GM10847 (cell line): ENCODE data around the gene NHSL2.

ENCODE experiments used
- POLR2A ChIP-seq: IDR thresholded peaks from 2 replicates; pipeline ENCODE4 v1.6.1; 2011; ENCODE audit not compliant: insufficient read length; ENCODE audit errors: extremely low read depth

The NHSL2 gene

DNA sequence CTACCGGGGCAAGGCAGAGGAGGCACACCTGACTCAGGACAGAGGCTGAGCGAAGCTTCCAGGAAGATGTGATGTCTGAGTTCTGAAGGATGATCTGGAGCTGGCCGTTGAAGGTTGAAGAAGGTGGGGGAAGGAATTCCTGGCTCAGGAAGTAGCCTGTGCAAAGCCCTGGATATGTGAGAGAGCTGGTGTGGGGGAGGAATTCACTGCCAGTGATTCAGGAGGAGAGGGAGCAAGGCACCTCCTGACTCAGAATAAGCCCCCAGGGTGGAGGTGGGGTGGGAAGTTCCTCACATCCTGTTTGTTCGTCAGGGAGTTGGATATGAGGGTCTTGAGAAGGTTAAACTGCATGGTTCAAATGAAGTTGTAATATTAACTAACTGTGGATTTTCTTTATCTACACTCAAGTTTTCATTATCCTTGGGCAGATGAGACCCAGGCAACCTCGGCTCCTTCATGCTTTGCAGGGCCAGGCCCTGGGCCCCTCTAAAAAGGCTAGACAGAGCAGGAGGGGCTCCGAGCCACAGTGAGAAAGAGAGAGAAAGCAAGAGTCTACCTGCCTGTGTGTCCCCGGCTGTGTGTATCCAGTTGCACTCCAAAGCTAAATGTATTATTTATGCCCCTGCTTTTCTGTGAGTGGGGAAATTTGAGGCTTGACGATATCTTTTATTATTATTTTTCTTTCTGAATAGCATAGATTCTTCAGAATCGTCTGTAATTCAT is 7.1 kb downstream of the NHSL2 start:
- TF ChIP-seq POLR2A = no peak

DNA sequence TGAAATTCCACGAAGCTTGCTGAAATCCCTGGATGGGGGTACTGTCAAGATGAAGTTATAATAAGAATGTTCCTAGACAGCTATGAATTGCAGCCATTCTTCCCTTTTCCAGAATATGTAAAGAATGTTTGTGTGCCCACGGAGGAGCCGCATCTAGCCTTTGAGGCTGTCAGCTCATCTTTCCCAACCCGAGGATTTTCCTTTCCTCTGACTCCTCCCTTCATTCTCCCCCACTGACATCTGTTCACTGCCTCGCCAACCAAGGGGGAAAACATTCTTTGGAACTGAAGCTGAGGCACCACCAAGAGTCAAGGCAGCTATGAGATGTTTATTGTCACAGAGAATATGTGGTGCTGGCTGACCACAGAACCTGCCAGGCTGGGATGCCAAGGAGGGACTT is 8.8 kb downstream of the NHSL2 start:
- TF ChIP-seq POLR2A = no peak

DNA sequence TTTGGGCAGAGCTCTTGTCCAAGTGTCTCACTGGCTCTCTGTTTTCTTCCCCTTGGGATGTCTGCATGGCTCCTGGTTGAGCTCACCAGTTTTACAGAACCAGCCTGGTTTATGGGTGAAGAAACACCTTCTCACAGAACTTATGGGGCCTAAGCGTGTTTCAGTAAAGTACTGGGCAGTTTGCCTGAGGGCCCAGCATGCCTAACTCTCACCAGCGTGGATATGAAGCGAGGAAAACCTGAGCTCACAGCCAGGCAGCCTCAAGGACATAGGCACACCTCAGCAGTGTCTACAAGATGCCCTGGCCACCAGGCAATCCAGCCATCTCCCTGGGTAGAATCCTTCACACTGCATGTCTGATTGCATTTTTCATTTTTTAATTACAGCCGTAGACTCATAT is 9.2 kb downstream of the NHSL2 start:
- no peak for TF ChIP-seq POLR2A

DNA sequence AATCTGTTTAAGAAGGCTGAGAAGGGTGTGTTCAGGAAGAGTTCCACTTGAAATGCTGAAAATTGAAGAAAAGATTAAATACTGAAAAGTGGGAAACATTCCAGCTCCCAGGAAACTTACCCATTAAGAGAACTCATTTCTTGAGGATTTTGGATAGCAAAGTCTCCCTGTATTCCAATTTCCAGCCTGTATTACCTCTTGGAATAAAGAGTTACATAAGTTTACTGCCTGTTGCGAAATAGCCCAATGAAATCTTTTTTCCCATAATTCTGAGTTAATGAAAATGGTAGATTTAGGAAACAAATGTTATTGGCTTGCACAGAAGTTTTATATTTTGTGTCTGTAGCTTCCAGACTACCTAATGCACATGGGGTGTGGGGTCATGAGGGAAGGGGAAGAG is 12.0 kb downstream of the NHSL2 start:
- TF ChIP-seq POLR2A = no peak

DNA sequence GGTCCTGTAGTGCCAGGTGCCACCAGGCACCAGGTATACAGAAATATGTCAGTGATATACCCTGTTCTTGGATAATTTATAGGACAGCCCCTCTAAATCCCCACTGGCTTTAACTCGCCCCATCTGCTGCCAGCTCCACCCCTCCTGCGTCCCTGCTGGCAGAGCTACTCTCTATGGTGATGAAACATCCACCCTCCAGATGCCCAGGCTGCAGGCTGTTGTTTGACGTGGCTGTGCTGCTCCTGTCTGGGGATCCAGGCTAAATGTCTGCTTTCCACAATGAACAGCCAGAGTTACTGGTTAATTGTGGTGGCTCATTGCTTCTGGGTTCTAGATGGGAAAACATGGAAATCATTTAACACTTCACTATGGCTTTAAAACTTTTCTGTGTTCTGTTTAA is 12.9 kb downstream of the NHSL2 start:
- TF ChIP-seq POLR2A = no peak

DNA sequence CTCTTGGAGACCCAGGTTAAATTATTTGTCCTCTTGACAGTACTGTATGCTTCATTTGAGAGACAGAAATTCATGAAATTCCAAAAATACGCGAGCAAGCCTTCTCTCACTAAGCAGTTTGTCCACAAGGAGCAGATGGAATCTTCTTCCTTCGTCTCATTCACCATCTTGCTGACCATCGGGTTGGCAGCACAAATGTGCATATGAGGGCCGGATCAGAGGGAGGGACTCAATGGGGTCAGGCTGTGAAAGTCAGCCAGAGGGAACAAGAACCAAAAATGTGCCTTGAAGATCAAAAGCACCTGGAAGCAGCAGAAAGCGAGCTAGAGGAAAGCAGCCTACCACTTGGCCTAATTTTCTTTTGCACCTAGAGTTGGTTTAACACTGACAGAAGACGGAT is 16.4 kb downstream of the NHSL2 start:
- TF ChIP-seq POLR2A = no peak

DNA sequence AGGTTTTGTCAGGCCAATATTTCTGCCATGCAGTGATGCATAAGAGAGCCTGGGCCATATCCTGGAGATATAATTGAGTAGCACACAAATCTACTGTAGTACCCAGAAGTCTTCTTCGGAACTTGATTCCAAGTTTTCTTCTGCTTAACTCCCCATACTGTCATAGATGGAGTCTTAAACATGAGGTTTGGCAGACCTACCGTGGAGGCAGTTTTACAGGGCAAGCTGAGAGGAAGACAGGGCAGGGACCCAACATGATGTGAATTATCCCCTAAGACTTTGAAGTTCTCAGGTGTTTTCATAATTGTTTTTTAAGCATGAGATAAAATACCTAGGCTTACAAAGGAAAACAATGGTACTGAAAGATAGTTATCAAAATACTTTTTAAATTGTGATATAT is 18.2 kb downstream of the NHSL2 start:
- TF ChIP-seq POLR2A = no peak

DNA sequence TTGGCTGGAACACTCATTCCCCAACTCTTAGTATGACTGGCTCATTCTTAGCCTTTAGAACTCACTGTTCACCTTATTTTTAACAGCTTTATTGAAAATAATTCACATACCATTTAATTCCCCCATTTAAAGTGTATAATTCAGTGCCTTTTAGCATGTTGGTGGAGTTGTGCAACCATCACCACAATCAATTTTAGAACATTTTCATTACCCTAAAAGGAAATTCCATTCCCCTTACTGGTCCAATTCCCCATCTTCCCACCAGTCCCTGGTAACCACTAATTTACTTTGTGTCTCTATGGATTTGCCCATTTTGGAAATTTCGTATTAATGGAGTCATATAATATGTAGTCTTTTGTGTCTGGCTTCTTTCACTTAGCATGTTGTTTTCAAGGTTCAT is 19.7 kb downstream of the NHSL2 start:
- no peak for TF ChIP-seq POLR2A

DNA sequence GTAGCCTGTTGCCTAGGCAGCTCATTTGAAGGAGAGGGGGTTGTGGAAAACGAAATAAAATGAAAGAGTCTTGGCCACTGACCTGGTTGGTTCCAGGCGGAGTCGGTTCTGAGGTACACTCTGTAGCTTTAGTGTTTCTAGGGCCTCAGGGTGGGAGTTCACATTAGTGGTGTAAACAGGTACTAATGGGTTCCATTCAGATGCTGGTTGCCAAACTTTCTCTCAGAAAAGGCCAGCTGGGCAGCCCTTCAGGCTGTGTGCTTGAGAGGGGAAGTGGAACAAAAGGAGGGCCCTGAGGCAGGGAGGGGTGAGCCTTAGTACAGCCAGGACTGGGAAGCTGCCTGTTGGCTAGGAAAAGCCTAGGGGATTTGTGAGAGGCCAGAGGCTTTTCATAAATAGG is 24.8 kb downstream of the NHSL2 start:
- TF ChIP-seq POLR2A = no peak

DNA sequence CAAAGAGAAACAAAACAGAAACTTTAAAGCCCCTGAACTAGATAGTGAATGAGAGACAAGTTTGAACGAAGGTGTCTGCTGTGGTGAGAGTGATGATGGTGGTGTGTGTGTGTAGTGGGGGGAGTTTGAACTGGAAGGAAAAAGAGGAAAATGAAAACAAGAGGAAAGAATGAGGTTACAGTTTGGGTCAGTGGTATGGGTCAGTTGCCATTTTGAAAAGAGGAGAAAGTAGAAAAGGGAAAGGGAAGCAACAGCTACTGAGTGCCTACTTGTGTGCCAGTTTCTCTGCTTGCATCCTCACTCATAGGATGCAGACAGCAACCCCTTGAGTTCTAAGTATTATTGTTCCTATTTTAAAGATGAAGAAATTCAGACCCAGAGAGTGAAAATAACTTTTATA is 26.0 kb downstream of the NHSL2 start:
- no peak for TF ChIP-seq POLR2A

DNA sequence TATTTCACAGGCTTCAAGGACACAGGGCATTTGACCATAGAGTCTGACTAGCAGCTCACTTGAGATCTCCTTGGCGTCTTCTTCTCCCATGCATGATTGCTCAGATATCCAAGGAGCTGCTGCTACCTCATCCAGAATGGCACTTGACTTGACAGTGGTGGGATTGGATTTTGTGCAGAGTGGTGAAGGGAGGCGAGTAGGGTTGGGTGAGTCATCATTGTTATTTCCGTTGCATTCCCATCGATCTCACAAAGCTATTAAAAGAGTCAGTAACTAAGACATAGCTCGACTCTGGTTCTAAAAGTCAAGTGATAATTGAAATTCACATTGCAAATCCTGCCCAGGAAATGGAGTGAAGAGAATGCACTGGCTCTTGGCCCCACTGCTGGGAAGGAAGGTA is 27.7 kb downstream of the NHSL2 start:
- TF ChIP-seq POLR2A = no peak

DNA sequence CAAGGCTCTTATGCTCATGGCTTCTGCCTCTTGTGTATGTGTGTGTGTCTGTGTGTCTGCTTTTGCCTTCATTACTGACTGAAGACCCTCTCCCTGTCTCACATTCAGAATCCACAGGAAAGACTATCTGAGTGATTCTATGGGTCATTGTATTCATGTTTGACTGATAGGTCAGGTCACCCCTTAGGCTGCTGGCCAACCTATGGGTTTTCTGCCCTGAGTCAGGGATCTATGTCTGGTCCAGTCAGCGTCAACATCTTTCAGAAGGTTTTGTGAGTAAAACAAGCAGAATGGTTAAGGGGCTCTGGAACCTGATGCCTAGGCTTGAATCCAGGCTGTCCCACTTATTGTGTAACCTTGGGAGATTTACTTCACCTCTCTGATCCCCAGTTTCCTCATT is 30.5 kb downstream of the NHSL2 start:
- TF ChIP-seq POLR2A = no peak

DNA sequence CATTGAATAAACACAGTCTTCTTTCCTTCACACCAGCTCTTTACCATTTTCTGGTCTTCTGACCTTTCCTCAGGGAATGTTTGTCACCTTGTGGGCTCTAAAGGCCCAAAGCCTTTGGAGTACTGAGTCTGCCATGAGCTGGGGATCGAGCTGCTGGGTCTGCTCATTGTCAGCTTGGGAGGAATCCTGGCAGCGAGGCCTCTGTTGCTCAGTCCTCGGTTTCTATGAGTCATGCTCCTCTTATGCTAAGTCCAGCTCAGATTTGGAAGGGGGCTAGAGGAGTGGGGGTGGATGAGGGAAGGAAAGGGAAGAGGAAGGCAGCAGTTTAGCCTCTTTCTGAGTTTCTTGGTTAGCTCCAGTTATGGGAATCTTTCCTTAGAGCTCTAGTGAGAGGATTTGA is 31.1 kb downstream of the NHSL2 start:
- no peak for TF ChIP-seq POLR2A

DNA sequence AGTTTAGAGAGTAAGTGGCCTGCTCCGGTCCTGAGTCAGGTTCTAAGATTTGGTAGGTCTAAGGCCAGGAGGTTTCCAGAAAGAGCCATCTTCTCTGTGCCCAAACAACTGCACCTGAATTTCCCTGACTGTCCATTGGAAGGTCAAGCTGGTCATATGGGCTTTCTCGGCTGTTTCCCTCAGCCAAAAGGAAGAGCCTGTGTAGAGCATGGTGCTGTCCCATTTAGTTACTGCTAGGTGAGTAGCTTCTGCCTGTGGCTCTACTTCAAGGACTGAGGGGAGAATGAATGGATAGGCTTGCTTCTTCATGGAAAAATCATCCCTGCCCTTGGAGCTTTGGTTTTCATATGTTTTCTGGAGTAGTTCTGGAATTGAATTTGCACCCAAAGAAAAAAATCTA is 33.7 kb downstream of the NHSL2 start:
- TF ChIP-seq POLR2A = no peak

DNA sequence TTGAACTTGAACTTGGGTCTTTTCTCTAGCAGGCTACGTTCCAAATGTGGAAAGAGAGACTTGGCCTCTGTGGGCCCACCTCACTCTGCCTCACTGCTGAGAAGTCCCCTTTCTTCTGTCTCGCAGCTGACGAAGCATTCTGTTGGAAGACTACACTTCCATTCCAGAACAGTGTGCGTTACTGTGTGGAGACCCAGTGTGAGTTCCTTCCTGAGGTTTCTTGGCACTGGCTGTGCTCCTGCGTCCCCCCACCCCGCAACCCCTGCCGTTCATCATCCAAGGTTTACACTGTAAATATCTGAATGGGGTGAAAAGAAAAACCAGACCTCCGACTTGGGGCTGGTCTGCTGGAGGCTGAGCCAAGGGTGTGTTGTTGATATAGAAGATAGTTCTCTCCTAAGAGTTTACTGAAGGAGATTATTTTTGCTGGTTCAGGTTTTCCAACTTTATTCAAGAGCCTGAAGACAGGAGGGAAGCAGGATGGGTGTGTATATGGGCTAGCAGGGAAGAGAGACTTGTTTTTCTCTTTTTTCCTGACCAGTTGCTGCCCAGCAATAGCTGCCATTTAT is 34.7 kb downstream of the NHSL2 start:
- TF ChIP-seq POLR2A = no peak

DNA sequence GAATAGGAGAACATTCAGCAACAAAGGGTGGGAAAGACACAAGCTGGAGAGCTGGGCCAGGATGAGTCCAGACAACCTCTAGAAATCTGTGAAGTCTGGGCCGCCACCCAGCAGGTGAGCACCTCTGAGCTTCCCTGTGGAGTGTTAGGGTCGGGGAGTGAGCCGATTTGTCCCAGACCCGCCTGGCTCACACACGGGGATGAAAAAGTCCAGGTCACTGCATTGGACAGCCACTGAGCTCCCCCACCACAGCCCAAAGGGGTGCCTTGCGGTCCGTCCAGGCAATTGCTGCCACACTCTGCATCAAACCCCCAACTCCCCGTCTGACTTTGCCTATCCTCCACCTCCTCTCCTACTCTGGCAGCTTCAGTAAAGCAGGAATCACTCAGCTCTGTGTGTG is 38.7 kb downstream of the NHSL2 start:
- no peak for TF ChIP-seq POLR2A

DNA sequence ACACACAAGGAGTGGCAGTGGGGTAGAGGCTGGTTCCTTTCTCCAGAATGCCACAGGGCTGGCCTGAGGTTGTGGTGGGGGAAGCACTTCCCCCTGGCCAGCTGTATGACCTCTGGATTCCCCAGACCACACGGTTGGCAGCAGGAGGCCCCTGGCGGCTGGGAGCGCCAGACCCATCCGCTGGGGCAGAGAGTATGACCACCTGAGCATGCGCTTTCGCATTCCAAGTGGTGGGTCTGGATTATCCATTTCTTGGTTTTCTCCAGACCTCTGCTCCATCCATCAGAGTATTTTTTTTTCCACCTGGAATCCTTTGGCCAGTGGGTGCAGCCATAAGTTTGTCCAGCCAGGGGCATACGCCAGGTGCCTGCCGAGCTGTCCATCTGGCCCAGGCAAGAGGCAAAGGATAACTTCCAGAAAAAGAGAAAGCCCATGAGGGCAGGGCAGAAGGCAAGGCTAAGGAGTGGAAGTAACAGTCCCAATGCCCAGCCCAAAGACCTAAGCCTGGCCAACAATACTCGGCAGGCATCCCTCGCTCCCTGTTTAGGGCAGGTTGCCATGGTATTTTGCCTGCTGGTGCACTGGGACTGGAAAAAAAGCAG is 39.3 kb downstream of the NHSL2 start:
- TF ChIP-seq POLR2A = no peak
